Measurements from ENCODE around the gene CYFIP1.

DNA sequence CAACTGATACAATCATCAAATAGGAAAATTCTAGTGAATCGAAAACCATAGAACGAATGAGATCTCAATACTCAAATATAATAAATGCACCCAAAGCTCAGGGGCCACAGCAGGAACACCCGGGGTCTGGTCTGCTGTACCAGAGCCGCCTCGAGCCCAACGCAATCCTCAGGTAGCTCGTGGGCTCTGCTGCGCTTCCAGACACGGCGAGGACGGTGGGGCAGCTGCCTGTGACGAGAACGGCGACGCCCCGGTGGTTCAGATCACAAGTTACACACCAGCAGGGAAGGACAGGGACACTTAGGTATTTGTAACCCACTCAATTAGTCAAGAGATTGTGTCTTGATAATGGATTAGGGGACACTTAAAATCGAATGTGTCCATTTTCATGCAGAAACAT is 87.1 kb downstream of the CYFIP1 start:
- TF ChIP-seq POLR2AphosphoS5 (IDR thresholded peaks at IDR 0.05; ENCODE audit: low read depth, low read length) (no peak), REST (IDR thresholded peaks at IDR 0.05; ENCODE audit: insufficient read depth in 1 of 2, low read depth in 2 of 2, low read length in 1 of 2) (no peak)
- TF ChIP-seq, protein P1, sequence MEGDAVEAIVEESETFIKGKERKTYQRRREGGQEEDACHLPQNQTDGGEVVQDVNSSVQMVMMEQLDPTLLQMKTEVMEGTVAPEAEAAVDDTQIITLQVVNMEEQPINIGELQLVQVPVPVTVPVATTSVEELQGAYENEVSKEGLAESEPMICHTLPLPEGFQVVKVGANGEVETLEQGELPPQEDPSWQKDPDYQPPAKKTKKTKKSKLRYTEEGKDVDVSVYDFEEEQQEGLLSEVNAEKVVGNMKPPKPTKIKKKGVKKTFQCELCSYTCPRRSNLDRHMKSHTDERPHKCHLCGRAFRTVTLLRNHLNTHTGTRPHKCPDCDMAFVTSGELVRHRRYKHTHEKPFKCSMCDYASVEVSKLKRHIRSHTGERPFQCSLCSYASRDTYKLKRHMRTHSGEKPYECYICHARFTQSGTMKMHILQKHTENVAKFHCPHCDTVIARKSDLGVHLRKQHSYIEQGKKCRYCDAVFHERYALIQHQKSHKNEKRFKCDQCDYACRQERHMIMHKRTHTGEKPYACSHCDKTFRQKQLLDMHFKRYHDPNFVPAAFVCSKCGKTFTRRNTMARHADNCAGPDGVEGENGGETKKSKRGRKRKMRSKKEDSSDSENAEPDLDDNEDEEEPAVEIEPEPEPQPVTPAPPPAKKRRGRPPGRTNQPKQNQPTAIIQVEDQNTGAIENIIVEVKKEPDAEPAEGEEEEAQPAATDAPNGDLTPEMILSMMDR (IDR thresholded peaks at IDR 0.05): no peak
